Stomach (tissue), 4 donors: ENCODE results near the gene MZT2A.
"Not testable (repeated sequence)": the region's sequence is repeated elsewhere in the genome, so short reads cannot be mapped to it uniquely, and the experiment has no call there.

Experiments
- EP300 ChIP-seq: sonication (generic); formaldehyde crosslinking; IDR thresholded peaks from one replicate; pipeline ENCODE4 v1.6.1; 2017; ENCODE audit warnings: antibody characterized with exemption
- POLR2AphosphoS5 ChIP-seq, 3 donors: sonication (generic); formaldehyde crosslinking; IDR thresholded peaks; one replicate each; pipeline ENCODE4 v1.6.1; 2016; ENCODE audit warnings: antibody characterized with exemption in 3 of 3
- TF ChIP-seq, protein P1 (sequence below), 7 experiments: fragments of 450-650 bp in 4 of 7; fragments of 200-600 bp in 3 of 7; sonication (generic) in 3 of 7; IDR thresholded peaks; one replicate each; pipeline ENCODE4 v1.5.1; 2016 to 2019; ENCODE audit warnings: antibody characterized with exemption in 7 of 7, control low read depth in 2 of 7, mild to moderate bottlenecking in 1 of 7

DNA sequence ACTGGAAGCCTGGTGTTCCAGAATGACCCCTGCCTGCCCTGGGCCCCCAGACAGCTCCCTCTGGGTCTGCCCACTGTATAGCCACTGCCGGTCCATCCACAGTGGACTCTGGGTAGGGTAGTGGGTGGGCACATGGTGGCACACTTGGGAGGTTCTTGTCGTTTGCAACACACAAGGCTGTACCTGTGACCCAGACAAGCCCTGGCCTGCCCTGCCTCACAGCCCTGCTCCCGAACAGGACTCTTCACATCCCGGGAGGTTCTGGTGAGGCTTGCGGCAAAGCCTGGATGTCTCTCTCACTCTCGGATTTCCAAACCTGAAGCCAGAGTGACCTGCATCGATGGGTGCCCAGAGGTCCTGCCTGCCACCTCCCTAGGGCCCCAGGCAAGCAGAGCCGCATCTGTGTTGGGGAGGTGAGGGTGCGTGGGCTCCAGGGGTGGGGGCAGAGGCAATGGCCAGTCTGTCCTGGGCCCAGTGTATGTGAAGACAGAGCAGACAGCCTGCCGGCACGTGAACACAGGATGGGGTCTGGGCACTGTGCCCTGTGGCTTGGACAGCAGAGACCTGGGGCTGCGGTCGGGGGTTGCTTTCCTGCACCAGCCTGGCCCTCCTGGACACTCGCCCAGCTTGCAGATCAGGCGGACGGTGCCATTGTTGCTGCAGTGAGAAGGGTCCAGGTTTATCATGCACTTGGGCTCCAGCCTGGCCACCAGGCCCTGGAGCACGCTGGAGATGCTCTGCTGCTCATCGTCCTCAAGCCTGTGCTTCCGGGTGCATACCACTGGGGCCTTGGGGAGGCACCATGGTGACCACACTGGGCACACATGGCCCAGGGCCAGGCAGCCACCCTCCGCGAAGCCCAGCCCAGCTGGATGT lies 44.0 kb upstream of the MZT2A start:
- TF ChIP-seq EP300; POLR2AphosphoS5 (IDR thresholded peaks at IDR 0.05): not testable (repeated sequence)
- TF ChIP-seq, protein P1, sequence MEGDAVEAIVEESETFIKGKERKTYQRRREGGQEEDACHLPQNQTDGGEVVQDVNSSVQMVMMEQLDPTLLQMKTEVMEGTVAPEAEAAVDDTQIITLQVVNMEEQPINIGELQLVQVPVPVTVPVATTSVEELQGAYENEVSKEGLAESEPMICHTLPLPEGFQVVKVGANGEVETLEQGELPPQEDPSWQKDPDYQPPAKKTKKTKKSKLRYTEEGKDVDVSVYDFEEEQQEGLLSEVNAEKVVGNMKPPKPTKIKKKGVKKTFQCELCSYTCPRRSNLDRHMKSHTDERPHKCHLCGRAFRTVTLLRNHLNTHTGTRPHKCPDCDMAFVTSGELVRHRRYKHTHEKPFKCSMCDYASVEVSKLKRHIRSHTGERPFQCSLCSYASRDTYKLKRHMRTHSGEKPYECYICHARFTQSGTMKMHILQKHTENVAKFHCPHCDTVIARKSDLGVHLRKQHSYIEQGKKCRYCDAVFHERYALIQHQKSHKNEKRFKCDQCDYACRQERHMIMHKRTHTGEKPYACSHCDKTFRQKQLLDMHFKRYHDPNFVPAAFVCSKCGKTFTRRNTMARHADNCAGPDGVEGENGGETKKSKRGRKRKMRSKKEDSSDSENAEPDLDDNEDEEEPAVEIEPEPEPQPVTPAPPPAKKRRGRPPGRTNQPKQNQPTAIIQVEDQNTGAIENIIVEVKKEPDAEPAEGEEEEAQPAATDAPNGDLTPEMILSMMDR (IDR thresholded peaks at IDR 0.05) = not testable (repeated sequence)
